Measurements from ENCODE around the gene STATH.
A peak's percentile ranks its signal among the peaks of the same experiment; 100 is the strongest.
"Not testable (repeated sequence)": the region's sequence is repeated elsewhere in the genome, so short reads cannot be mapped to it uniquely, and the experiment has no call there.

The STATH gene, protein sequence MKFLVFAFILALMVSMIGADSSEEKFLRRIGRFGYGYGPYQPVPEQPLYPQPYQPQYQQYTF

DNA sequence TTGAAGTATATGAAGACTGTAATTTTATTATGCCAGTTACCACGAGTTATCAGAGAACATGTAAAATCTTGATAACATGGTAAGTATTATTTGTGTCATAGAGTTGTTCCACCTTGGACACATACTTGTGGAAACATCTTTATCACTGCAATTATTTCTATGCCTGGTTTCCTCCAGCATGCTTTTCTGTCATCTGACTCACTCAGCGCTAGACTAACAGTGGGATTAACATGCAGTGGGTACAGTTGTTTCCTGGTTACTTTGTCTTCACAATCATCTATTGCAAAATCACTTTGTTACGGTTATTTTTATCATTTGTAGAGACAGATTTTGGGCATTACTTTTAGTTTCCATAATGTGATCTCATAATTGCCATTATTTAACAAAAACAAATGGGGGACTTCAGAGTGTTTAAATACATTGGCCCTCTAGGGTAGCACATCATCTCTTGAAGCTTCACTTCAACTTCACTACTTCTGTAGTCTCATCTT lies at the start of gene STATH:
TSS of gene STATH (plus strand) at position 441 of the 491 bp plus-strand sequence. CDS start 2,472 bp downstream, outside the sequence.
- peak; percentile 2 for DNase-seq

DNA sequence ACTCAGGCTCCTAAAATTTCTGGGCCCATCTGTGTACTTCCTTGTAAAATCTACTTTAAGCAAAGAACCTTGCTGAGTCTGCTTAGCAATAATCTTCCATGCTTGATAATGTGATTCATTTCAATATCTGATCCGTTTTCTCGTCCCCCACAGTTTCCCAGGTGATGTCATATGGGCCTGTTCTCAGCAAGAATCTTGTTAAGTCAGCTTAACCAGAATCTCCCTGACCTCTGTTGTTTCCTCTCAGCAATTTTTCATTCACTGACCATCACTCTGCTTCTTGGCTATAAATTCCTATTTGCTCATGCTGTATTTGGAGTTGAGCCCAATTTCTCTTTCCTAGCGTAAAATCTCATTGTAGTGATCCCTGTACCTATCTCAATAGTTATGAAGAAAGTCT lies 44.2 kb upstream of the STATH start:
- DNase-seq: no peak

DNA sequence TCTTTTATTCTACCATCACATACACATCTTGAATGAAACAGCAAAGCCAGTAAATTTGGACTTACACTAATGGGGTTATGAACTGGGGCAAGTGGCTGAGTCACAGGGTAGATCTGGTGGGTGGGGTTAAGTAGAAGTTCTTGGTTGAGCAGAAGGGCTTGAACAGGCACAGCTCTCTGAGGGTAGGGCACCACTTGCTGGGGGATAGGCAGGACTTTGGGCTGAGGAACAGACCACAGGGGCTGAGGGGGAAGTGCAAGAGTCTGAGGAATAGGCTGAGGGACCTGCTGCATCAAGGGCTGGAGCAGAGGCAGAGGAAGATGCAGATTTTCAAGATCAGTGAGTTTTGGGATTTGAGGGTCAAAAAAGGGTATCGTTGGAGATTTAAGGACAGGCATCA lies 38.6 kb upstream of the STATH start:
- DNase-seq: no peak

DNA sequence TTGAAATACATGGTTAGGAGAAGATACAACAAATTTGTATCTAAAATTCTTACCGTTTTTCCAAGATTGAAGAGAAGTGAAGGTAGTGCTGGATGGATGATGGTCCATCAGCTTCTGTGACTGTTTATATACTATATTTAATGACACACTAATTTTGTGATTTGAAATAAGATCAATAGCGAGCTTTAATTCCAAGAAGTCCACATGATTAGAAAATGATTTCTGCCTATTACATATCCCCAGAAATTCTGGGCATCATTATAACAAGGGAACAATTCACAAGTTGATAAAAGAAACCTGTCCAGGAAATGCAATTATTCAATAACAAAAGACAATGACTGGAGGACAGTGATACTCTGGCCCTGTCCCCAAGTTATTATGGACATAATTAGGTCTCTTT lies 30.1 kb upstream of the STATH start, which contains the start of gene CSN2:
TSS of gene CSN2 (minus strand) at position 101 of the 400 bp plus-strand sequence. CDS start 4,733 bp downstream, outside the sequence.
- no peak for DNase-seq

DNA sequence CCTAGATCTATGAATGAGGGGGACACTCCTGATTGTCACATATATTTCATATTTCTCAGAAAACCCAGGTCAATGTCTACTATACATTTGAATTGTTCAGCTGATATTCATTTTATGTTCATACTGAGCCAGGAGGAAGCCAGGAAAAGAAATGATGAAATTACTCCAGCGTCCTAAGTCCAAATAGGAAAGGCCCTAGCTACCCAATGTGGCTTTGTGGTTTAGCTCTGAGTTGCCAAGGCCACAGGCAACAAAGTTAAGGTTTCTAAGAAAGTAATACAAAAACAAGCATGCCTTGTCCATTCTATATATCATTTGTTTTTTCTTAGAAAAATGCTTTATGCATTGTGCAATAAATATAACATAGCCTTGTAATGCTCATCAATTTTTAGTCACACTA lies 25.7 kb upstream of the STATH start:
- DNase-seq: no peak

DNA sequence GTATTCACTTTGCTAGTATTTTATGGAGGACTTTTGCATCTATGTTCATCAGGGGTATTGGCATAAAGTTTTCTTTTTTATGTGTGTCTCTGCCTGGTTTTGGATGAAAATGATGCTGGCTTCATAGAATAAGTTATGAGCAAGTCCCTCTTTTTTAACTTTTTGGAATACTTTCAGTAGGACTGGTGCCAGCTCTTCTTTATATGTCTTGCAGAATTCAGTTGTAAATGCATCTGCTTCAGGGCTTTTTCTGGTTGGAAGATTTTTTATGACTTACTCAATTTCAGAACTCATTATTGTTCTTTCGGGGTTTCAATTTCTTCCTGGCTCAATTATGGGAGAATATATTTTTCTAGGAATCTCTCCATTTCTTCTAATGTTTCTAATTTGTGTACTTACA lies 21.1 kb upstream of the STATH start:
- no peak for DNase-seq

DNA sequence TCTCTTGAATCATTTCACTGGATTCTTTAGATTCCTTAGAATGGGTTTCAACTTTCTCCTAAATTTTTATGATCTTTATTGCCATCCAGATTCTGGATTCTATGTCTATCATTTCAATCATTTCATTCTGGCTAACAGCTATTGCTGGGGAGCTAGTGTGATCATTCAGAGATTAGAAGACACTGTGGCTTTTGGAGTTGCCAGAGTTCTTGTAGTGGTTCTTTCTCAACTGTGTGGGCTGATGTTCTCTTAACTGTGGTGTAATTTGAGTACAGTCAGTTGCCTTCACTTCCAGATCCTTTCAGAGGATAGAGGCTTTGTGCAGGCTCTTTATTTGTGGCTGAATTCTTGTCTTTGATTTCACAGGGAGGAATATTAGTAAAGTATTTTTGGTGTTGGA lies 18.2 kb upstream of the STATH start:
- DNase-seq: no peak

DNA sequence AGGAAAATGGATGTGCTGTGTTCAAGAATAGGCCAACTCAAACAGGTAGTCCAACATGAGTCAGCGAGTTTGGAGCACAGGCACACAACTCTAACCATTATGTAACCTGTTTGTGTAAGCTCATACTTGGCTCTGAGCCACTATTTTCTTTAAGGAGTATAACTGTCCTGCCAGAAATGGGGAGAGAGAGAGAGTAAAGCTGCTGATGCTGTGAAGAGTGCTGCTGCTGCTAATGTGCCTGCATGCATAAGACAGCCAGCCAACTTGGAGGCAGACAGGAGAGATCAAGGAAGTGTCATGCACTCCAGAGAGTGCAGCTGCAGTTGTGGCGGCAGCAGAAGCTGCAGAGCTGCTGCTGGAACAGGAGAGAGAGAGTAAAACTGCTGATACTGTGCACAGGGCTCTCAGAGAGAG lies 11.7 kb upstream of the STATH start:
- peak; percentile 6 for DNase-seq

DNA sequence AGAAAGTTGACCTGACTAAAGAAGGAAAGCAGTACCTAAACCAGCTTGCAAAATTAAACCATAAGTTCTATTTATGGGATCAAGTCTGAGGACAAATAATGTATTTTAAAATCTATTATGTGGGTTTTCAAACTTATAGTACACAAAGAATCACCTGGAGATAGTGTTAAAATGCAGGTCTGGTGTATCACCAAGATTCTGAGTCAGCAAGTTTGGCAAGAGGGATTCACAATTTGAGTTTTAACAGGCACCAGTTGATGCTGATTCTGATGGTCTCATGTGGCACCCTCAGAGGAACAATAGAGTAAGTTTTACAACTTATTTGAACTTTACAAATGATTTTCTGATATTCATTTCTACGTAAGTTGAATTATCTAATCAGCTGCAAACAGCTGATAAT lies 9.1 kb upstream of the STATH start:
- DNase-seq: no peak

DNA sequence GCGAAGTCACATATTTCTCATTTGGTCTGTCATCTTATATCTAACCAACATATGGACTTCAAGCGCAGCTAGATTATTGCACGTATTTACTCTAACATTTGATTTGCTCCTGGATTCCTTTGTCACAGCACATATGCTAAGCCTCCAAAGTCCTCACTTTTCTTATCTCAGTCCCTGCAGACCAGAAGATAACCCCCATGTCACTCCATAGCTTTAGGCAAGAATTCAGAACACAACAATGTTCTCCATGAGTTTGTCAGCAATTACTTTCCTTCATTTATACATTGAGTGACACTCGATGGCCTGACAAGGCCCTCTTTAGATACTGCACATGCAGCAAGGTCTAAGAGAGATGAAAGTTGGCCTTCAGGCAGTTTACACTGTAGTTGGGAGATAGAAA lies 4.8 kb upstream of the STATH start:
- DNase-seq: no peak

DNA sequence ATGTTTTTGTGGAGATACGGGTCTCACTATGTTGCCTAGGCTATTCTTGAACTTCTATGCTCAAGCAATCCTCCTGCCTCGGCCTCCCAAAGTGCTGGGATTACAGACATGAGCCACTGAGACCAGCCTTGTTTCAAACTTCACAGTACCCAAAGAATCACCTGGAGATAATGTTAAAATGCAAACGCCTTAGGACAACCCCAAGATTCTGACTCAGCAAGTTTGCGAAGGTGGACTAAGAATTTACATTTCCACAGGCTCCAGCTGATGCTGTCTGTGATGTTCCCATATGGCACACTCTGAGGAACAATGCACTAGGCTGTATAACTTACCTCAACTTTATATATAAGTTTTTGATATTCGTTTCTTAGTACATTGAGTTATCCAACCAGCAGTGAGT lies 984 bp upstream of the STATH start:
- no peak for DNase-seq

DNA sequence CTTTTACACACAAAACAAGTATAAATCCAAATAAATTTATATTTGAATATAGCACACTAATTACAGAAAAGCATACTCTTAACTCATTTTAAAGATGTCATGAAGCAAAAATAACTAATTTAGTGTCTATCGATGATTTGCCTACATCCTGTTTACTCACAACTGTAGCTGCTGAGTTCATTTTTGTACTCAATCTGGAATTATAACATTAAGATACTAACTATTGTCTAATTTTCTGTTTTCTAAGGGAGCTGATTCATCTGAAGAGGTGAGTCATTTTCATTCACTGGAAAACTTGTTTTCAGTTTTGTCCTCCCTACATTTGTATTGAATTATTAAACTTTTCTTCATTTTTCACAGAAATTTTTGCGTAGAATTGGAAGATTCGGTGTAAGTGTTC lies 3.7 kb downstream of the STATH start:
- DNase-seq: no peak

DNA sequence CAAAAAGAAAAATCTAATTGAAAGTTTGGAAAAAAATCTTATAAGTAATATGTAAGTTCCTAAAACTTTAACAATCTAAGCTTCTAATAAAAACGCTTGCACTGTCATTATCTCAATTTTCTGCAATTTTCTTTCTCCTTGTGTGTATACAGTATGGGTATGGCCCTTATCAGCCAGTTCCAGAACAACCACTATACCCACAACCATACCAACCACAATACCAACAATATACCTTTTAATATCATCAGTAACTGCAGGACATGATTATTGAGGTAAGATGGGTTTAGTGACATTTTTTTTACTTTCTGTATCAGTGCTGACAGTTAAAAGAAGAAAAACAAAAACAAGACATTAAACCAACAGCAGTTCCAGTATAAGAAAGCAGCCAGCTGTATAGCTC lies 4.9 kb downstream of the STATH start:
- no peak for DNase-seq

DNA sequence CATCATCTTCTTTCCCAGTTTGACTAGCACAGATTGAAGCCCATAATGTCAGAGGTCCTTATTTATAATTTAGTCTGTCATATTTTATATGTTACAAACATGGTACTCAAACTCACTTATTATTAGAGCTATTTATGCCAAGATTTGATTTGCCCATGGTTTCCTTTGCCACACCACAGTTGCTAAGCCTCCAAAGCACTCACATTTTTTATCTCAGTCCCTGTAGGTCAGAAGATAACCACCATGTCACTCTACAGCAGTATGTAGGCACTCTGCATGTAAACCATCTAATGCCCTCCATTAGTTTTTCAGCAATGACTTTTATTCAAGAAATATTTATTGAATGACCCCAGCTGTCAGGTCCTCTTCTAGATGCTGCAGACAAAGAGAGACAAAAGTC lies 6.7 kb downstream of the STATH start:
- DNase-seq: no peak

DNA sequence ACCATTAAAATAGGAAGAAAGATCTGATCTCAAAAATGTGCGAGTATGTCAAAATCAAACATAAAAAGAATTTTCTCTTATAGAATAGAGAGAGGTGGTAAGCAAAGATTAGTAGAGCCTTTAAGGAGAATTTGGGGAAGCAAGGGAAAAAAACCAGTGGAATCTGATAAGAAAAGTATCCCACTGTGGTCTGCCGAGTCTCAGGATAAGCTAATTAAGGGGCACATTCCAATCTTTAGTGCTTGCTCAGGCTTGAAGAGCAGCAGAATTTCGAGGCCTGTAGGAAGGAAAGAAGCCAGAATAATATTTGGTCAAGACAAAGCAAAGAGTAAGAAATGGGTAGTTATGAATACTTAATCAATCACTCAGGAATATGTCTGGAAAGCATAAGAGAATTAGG lies 13.0 kb downstream of the STATH start:
- no peak for DNase-seq

DNA sequence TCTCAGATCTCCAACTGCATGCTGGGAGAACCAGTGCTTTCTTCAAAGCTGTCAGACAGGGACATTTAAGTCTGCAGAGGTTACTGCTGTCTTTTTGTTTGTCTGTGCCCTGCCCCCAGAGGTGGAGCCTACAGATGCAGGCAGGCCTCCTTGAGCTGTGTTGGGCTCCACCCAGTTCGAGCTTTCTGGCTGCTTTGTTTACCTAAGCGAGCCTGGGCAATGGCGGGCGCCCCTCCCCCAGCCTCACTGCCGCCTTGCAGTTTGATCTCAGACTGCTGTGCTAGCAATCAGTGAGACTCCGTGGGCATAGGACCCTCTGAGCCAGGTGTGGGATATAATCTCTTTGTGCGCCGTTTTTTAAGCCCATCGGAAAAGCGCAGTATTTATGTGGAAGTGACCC lies 23.2 kb downstream of the STATH start:
- not testable (repeated sequence) for DNase-seq

DNA sequence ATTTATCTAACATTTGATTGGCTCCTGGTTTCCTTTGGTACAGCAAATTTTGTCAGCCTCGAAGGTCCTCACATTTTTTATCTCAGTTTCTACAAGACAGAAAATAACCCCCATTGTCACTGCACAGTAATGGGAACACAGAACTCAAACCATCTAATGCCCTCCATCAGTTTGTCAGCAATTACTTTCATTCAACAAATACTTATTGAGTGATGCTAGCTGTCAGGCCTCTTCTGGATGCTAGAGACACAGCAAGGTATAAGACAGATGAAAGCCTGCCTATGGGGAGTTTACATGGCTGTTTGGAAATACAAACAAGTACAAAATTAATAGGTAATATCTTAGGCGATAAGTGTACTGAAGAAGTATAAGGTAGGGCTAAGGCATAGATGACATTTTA lies 27.5 kb downstream of the STATH start:
- DNase-seq: no peak

DNA sequence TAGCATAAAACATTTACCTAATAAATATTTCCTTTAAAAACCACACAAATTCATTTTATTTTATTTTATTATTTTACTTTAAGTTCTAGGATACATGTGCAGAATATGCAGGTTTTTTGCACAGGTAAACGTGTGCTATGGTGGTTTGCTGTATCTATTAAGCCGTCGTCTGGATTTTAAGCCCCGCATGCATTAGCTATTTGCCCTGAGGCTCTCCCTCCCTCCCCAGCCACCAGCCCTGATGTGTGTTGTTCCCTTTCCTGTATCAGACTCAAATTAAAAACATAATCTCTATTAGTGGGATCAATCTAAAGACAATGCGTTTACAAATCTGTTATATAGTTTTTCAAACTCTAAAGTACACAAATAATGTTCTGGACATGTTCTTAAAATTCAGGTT lies 31.2 kb downstream of the STATH start:
- no peak for DNase-seq

DNA sequence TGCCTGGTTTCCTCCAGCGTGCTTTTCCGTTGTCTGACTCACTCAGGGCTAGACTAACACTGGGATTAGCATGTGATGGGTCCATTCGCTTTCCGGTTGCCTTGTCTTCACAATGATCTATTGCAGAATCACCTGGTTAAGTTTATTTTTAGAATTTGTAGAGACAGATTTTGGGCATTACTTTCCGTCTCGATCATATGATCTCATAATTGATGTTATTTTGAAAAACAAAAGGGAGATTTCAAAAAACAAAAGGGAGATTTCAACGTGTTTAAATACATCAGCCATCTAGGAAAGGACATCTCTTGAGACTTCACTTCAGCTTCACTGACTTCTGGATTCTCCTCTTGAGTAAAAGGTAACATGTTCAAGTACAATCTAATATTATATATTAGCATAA lies 32.4 kb downstream of the STATH start, which contains the start of gene HTN3:
TSS of gene HTN3 (plus strand) at position 301 of the 400 bp plus-strand sequence. CDS start 2,282 bp downstream, outside the sequence.
- not testable (repeated sequence) for DNase-seq

DNA sequence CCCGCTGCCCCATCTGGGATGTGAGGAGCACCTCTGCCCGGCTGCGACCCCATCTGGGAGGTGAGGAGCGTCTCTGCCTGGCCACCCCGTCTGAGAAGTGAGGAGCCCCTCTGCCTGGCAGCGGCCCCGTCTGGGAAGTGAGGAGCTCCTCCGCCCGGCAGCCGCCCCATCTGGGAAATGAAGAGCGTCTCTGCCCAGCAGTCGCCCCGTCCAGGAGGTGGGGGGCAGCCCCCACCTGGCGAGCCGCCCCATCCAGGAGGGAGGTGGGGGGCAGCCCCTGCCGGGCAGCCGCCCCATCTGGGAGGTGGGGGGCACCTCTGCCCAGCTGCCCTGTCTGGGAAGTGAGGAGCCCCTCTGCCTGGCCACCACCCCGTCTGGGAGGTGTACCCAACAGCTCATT lies 41.8 kb downstream of the STATH start:
- not testable (repeated sequence) for DNase-seq

DNA sequence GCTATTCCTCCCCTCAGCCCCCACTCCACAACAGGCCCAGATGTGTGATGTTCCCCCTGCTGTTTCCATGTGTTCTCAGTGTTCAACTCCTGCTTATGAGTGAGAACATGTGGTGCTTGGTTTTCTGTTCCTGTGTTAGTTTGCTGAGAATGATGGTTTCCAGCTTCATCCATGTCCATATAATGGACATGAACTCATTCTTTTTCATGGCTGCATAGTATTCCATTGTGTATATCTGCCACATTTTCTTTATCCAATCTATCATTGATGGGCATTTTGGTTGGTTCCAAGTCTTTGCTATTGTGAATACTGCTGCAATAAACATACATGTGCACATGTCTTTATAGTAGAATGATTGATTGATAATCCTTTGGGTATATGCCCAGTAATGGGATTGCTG lies 44.2 kb downstream of the STATH start:
- not testable (repeated sequence) for DNase-seq

DNA sequence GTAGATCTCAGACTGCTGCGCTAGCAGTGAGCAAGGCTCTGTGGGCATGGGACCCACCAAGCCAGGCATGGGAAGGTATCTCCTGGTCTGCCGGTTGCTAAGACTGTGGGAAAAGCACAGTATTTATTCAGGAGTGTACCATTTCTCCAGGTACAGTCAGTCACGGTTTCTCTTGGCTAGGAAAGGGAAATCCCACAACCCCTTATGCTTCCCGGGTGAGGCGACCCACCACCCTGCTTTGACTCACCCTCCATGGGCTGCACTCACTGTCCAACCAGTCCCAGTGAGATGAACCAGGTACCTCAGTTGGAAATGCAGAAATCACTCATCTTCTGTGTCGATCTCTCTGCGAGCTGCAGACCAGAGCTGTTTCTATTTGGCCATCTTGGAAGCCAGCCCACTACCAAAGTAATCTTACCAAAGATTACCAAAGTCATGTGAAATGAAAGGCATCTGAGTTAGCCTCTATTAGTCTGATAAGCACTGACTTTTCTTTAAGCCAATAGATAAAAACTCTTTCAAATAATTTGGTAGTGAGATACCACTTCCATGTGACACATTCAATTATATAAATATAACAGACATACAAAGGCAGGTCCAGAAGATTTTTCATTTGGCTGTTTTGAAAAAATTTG lies 46.0 kb downstream of the STATH start:
- DNase-seq: no peak

DNA sequence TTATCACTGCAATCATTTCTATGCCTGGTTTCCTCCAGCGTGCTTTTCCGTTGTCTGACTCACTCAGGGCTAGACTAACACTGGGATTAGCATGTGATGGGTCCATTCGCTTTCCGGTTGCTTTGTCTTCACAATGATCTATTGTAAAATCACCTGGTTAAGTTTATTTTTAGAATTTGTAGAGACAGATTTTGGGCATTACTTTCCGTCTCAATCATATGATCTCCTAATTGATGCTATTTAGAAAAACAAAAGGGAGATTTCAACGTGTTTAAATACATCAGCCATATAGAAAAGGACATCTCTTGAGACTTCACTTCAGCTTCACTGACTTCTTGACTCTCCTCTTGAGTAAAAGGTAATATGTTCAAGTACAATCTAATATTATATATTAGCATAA lies 54.4 kb downstream of the STATH start, which contains the start of gene HTN1:
TSS of gene HTN1 (plus strand) at position 301 of the 400 bp plus-strand sequence. CDS start 2,639 bp downstream, outside the sequence.
- not testable (repeated sequence) for DNase-seq
